ENCODE results near the gene TMEM150C. TPM values are rescaled to one million over a fixed set of nuclear protein-coding genes. Genes with fewer than 3 reads are reported as not detected.

TMEM150C gene
- total and polyA plus RNA-seq, 2 of the 8 experiments (the other 6 are each of a cell fraction or from before 2014, with no cell fraction given), result 1.5 to 1.7 TPM

DNA sequence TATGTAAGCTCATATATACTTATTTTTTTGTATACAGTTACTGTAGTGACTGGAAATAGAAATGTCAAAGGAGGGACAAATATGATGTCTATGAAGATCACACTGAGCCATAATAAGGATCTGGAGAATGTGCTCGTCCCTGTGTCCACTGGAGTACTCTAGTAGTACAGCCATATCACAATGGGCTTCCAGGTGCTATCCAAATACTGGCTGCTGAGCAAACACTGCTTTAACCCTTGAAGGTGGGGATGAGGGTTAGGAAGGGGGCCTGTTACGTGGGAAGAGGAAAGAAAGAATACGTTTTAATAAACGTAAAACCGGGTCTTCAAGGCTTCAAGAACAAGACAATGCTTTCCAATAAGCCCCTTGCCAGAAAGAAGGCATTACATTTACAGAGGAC is 29.8 kb upstream of the TMEM150C start (continued):
- TF ChIP-seq SP4 (IDR thresholded peaks at IDR 0.05; ENCODE audit: low read length), result no peak
- TF ChIP-seq HDAC6 (IDR thresholded peaks at IDR 0.05; ENCODE audit: low read depth, low read length), result no peak
- no peak for TF ChIP-seq E2F6 (IDR thresholded peaks at IDR 0.05)

All from H1 (cell line).